Neural crest cell (in vitro differentiated cells): ENCODE measurements around the gene CDK5RAP2. TPM values are rescaled to one million over a fixed set of nuclear protein-coding genes. Genes with fewer than 3 reads are reported as not detected.
"Not testable (repeated sequence)": the region's sequence is repeated elsewhere in the genome, so short reads cannot be mapped to it uniquely, and the experiment has no call there.

ENCODE experiments used
- DNase-seq: peaks from one replicate; pipeline ENCODE4 v3.0.0; 2021; ENCODE audit warnings: low read depth, mixed read lengths, low spot score
- H3K27ac Mint-ChIP-seq: one replicate; pipeline ENCODE4 v1.8.0; 2021; ENCODE audit warnings: mild to moderate bottlenecking, mixed read lengths; ENCODE audit not compliant: unreplicated experiment
- H3K27me3 Mint-ChIP-seq: 2 replicates; pipeline ENCODE4 v1.8.0; 2021; ENCODE audit warnings: low read depth, mild to moderate bottlenecking, mixed read lengths
- H3K36me3 Mint-ChIP-seq: 2 replicates; pipeline ENCODE4 v1.8.0; 2021; ENCODE audit warnings: low read depth, mild to moderate bottlenecking, mixed read lengths
- H3K4me1 Mint-ChIP-seq: 2 replicates; pipeline ENCODE4 v1.8.0; 2021; ENCODE audit warnings: mixed read lengths
- H3K4me3 Mint-ChIP-seq: one replicate; pipeline ENCODE4 v1.8.0; 2021; ENCODE audit warnings: mild to moderate bottlenecking, mixed read lengths
- H3K9me3 Mint-ChIP-seq: 2 replicates; pipeline ENCODE4 v1.8.0; 2021; ENCODE audit warnings: mixed read lengths
- long read RNA-seq: library from polyadenylated mRNA; unstranded; transcript quantifications from one replicate; pipeline ENCODE4 v2.0.0, GENCODE V29; 2020
- total RNA-seq: library from RNA; stranded (reverse); gene quantifications from 2 replicates; pipeline ENCODE4 v1.2.1, GENCODE V29; 2021
- TF ChIP-seq, protein P1 (sequence below): fragments of 200-600 bp; sonication (generic); conservative IDR thresholded peaks from 2 replicates; pipeline ENCODE4 v1.5.0; 2021; ENCODE audit warnings: antibody characterized with exemption, mild to moderate bottlenecking

The CDK5RAP2 gene
- total RNA-seq, result 107 and 116 TPM in 2 replicates
- long read RNA-seq, partial matches to known transcripts, result 28 of 38 reads
- long read RNA-seq, other reads (novel, unspliced or antisense), result 10 of 38 reads

DNA sequence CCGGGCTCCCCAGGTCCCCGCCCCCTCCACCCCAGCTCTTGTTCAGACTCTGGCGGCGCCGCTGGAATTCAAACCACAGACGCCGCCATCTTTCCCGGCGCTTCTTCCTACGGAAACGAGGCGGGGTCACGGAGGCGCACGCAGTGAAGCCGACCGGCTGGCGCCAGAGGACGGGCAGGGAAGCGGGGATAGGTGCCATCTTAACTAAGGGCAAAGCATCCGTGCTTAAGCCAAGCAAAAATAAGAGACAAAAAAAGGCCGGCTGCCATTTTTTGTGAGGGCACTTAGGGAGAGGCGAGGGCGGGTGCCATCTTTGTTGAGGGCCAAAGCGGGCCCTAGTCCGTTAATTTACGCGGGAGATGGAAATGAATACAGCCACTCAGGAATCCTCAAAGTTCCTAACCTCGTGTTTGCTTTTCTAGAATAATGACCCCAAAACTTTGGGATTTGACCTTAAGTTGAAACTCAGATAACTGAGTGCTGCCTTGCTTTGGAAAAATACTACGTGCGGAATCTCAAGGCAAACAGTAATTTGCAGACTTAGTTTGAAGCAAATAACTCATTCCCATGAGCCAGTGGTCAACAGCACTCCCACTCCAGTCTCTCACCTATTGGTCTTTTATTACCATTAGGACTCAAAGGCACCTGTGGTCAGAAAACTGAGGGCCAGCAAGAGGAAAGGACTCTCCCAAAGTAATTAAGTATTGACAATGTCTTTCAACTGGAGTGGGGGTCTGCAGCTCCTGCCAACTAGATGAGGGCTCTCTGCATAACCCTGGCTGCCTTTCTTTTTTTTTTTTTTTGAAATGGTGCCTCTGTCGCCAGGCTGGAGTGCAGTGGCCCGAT lies at the start of gene CDK5RAP2:
CDK5RAP2 (minus strand) TSS at position 117 of the 846 bp plus-strand sequence. CDS start 189 bp downstream, outside the sequence.
- H3K36me3 Mint-ChIP-seq, result peaks cover 6% of the 10 kb centered on the region
- H3K9me3 Mint-ChIP-seq, result peaks cover 3% of the 10 kb centered on the region
- no peaks in the 10 kb centered on the region for H3K27me3 Mint-ChIP-seq
- H3K27ac Mint-ChIP-seq, result peak within 1 kb of the TSS; percentile 96
- TF ChIP-seq, protein P1, sequence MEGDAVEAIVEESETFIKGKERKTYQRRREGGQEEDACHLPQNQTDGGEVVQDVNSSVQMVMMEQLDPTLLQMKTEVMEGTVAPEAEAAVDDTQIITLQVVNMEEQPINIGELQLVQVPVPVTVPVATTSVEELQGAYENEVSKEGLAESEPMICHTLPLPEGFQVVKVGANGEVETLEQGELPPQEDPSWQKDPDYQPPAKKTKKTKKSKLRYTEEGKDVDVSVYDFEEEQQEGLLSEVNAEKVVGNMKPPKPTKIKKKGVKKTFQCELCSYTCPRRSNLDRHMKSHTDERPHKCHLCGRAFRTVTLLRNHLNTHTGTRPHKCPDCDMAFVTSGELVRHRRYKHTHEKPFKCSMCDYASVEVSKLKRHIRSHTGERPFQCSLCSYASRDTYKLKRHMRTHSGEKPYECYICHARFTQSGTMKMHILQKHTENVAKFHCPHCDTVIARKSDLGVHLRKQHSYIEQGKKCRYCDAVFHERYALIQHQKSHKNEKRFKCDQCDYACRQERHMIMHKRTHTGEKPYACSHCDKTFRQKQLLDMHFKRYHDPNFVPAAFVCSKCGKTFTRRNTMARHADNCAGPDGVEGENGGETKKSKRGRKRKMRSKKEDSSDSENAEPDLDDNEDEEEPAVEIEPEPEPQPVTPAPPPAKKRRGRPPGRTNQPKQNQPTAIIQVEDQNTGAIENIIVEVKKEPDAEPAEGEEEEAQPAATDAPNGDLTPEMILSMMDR, result no peak
- peak within 1 kb of the TSS; percentile 99 for H3K4me3 Mint-ChIP-seq
- peak; percentile 81 for DNase-seq
- peaks cover 54% of the 10 kb centered on the region for H3K4me1 Mint-ChIP-seq

DNA sequence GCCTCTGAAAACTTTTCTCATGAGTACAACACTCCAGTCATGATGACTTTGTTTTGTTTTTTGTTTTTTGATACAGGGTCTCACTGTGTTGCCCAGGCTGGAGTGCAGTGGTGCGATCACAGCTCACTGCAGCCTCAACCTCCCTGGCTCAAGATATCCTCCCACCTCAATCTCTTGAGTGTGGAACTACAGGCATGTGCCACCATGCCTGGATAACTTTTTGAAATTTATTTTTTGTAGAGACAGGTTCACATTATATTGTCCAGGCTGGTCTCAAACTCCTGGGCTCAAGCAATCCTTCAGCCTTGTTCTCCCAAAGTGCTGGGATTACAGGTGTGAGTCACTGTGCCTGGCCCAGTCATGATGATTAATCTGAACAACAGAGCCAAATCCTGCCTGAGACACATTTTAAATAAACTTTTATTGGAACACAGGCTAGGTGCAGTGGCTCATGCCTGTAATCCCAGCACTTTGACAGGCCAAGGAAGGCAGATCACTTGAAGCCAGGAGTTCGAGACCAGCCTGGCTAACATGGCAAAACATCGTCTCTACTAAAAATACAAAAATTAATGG lies 49.0 kb upstream of the CDK5RAP2 start:
- H3K9me3 Mint-ChIP-seq, DNase-seq, H3K4me3 Mint-ChIP-seq, H3K27me3 Mint-ChIP-seq, H3K36me3 Mint-ChIP-seq: not testable (repeated sequence)
- H3K4me1 Mint-ChIP-seq, result peaks cover 32% of the 10 kb centered on the region
- peak overlapping the region; percentile 67 for H3K27ac Mint-ChIP-seq

DNA sequence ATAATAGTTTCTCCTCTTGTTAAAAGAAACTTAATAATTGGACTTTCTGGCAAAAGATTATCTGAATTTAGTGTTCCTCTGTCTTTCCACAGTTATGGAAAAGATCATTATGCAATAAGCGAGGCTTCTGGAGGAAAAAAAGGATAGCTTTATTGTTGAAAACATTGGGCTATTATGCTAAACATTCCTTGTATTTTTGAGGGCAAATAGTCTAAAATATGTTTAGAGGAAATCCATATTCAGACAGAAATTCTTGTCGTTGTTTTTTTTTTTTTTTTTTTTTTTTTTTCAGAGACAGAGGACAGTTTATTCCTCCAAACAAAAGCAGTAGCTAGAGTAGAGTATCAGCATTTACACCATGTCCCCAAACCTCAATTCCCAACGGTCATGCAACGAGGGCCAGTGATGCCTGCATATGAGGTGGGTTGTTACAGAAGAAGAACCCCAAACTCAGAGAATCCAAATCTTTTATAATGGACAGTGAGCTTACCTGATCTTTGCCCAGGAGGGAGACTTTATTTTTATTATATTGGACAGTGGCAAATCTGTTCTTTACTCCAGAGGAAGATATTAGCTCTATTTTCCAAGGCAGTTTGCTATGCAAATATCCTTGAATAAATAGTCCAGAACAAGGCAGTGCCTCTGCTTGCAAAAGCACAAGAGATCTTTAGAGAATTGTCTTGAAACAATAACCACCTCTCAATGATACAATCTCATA lies 48.4 kb upstream of the CDK5RAP2 start:
- Mint-ChIP-seq H3K4me3 (peak overlapping the region; percentile 21), H3K4me1 (peaks cover 32% of the 10 kb centered on the region), H3K27me3 (no peaks in the 10 kb centered on the region), H3K9me3 (no peaks in the 10 kb centered on the region), H3K27ac (peak overlapping the region; percentile 1), H3K36me3 (peaks cover 5% of the 10 kb centered on the region)
- no peak for DNase-seq
- TF ChIP-seq, protein P1, result no peak

DNA sequence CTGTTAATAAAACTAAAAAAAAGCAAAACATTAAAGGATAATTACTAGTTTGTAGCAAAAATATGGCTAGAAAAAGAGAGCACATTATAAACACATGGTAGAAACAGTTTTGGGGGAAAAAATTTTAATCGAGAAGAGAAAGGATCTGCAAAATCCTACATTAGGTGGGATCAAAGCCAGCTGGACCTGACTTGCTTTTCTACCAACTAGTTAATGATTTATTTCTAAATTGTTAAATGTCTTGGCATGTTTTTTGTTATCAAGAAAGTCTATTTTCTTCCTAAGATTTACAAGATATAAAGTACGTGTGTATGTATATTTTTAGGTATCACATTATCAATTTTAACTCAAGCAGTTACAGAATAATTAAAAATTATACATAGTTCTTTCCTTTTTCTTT lies 47.1 kb upstream of the CDK5RAP2 start:
- H3K4me1 Mint-ChIP-seq, result peaks cover 32% of the 10 kb centered on the region
- H3K9me3 Mint-ChIP-seq, result no peaks in the 10 kb centered on the region
- H3K4me3 Mint-ChIP-seq, result no peak overlapping the region

DNA sequence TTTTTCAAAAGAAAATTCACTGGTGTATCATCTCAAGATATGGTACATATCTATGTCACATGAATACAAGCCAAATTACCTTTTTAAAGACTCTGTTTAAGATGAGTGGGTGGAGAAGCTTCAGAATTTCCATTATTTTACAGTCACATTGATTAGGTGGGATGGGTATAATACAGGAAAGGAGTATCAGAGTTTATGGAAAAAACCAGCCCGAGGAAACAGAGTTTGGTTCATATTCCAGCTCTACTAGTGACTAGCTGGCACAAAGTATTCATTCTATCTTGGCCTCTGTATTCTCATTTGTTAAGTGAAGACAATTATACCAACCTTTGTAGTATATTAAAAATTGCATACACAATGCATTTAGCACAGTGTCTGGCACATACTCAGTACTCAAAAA lies 46.5 kb upstream of the CDK5RAP2 start:
- Mint-ChIP-seq H3K36me3 (no peaks in the 10 kb centered on the region), H3K27ac (no peak overlapping the region), H3K4me3 (no peak overlapping the region), H3K27me3 (no peaks in the 10 kb centered on the region), H3K9me3 (no peaks in the 10 kb centered on the region), H3K4me1 (peaks cover 32% of the 10 kb centered on the region)
- no peak for DNase-seq
- TF ChIP-seq, protein P1, result no peak

More for the DNA sequence above, 47.1 kb upstream of the CDK5RAP2 start:
- no peak for DNase-seq
- H3K27me3 Mint-ChIP-seq, result no peaks in the 10 kb centered on the region
- no peaks in the 10 kb centered on the region for H3K36me3 Mint-ChIP-seq
- TF ChIP-seq, protein P1, result no peak
- no peak overlapping the region for H3K27ac Mint-ChIP-seq
